D721Med (cell line): ENCODE results near the gene BCAR1.
A peak's percentile ranks its signal among the peaks of the same experiment; 100 is the strongest.

ENCODE experiments used
- DNase-seq: peaks from one replicate; pipeline ENCODE4 v3.0.0; 2011; ENCODE audit warnings: low spot score; ENCODE audit not compliant: insufficient read length
- FAIRE-seq: peaks from 2 replicates; lab custom pipeline; 2011; peaks lifted over from hg19 to GRCh38; lab: Jason Lieb, UNC
- CTCF ChIP-seq: IDR thresholded peaks from 2 replicates; pipeline ENCODE4 v1.5.1; 2012; ENCODE audit warnings: mild to moderate bottlenecking, control low read depth; ENCODE audit not compliant: insufficient read depth; ENCODE audit errors: missing control alignments

BCAR1 gene

DNA sequence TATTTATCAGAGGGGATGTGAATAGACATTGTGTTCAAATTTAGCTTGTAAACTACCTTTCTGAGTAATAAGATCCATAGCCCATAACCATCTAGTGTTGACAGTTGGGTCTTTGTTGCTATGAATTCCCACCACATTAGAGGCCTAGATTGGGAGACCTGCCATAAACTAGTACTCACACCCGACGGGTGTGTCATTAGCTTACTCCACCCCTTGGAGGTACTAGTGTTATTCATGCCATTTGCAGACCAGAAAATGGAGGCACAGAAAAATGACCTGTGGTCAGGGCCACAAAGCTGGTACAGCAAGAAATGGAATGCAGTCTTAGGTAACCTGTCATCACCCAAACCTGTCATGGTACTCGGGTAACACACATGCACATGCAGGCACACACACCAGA, 41.3 kb upstream of the BCAR1 start:
- FAIRE-seq (no peak), DNase-seq (no peak)
- TF ChIP-seq CTCF: no peak

DNA sequence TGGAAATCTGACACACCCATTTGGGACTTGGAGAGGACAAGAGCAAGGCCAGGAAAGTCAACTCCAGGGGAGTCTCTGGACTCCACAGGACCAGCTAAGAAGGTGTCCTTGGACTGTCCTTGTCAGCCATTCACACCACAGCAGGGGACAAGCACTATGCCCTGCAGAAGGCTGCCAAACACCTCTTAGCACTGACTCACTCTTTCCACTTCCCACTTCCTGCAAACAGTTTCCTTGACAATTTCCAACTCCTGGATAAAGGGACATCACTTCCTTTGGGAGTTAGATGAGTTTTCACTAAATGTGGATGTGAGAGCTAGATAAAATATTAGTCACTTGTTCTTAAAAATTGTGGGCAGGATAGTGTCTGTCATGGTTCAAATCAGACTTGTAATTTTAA, 37.8 kb upstream of the BCAR1 start:
- FAIRE-seq (no peak), DNase-seq (no peak)
- no peak for TF ChIP-seq CTCF

DNA sequence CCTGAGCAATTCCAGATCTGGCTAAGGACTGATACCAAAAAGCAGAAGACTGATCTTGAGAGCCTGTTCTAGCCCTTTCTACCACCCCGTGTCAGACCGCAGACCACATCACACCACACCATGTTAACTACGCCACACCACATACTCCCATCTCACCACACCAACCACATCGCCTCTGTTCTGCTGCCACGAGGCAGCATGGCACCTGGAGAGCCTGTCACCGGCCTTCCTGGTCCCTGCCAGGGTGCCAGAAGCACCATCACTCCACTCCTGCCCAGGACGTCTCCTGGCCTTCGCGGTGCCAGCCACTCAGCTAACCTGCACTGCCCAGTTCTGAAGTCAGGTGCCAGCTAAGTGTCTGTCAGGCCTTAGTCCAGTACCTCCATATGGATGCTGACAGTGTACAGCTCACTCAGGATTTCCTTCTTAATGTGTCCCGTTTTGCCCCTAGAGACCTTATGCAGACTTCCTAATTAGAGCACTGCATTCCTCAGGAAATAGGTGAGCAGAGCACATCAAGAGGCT, 37.2 kb upstream of the BCAR1 start:
- no peak for DNase-seq
- no peak for TF ChIP-seq CTCF
- FAIRE-seq: no peak

DNA sequence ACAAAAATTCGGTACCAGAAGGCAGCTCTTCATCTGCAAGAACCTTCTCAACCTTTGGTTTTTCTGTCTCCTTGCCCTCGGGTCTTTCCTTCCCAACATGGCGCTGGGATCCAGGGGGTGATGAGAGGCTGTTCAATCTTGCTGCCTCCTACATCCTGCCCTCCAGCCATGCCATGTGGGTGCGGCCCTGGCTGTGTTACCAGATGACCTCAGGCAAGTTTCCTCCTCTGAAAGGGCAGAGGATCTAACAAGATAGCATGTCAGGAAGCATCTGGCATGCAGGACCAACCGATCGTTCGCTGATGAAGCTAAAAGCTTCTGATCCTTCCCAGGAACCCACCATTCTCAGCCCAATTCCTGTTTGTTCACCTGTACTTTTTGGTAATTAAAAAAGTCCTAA, 36.8 kb upstream of the BCAR1 start:
- no peak for FAIRE-seq
- no peak for TF ChIP-seq CTCF
- DNase-seq: no peak

DNA sequence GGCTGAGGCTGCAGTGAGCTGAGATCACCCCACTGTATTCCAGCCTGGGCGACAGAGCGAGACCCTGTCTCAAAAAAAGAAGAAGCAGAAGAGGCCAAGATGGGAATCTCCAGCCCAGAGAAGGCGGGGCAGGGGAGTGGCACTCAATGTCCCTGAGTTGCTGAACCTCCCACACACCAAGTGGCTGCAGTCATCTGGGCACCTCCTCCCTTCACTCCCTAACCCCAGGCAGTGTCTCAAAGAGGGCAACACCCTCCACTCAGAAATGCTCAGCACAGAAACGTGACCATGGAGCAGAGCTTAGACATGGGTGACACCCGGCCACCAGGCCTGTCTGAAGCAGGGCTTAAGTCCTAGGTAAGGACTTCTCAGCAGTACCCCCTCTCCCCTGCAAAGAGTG, 36.3 kb upstream of the BCAR1 start:
- TF ChIP-seq CTCF: no peak
- no peak for DNase-seq
- no peak for FAIRE-seq

DNA sequence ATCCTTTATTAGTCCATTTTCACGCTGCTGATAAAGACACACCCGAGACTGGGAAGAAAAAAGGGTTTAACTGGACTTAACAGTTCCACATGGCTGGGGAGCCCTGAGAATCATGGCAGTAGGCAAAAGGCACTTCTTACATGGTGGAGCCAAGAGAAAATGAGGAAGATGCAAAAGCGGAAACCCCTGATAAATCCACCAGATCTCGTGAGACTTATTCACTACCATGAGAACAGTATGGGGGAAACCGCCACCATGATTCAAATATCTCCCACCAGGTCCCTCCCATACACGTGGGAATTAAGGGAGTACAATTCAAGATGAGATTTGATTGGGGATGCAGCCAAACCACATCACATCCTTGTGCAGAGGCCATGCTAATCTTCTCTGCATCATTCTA, 35.0 kb upstream of the BCAR1 start:
- DNase-seq (no peak), FAIRE-seq (no peak)
- no peak for TF ChIP-seq CTCF

GRCh38 chr16:75282466-75283281, 31.2 kb upstream of the BCAR1 start:
- TF ChIP-seq CTCF: no peak
- FAIRE-seq (no peak), DNase-seq (peak; percentile 43)
